A549 treated with CpdA at 1 μM for 4 hours (cell line): ENCODE measurements around the gene GNB2. TPM values are rescaled to one million over a fixed set of nuclear protein-coding genes. Genes with fewer than 3 reads are reported as not detected.

Source experiments
- total RNA-seq: library from RNA; stranded (reverse); fragments of 200-300 nt; extraction: Qiagen RNA extraction; gene quantifications from 5 replicates; pipeline ENCODE4 v1.2.3, GENCODE V29; 2022; ENCODE audit warnings: low read depth

Gene GNB2
- 165 to 268 TPM (median 251 TPM) in 5 replicates for total RNA-seq

DNA sequence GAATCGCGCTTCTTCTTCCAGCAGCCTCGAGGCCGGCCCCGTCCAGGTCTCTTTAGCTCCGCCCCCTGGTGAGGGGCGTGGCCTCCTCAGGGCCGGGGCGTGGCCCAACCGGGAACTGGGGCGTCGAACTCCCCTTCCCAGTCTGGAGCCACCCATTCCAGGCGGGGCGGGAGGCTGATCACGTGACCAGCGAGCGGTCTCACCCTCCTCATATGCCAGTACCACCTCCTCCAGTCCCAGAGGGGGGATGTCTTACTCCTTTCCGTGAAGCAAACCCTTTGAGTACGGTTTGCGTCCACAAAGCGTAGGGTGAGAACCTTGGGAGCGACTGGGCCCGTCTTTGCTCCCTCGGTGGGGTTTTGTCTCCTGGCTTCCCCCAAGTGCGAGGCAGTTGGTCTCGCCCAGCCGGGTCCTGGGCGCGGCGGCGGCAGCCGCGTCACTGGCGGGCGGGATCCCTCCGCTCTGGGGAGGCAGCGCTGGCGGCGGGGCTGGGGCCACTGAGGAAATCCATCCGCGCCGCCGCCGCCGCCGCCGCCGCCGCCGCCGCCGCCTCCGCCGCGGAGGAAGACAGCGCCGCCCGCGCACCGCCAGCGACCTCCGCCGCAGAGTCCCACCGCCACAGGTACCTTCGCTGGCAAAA lies at the start of gene GNB2:
GNB2 (plus strand) TSS at position 439 of the 640 bp plus-strand sequence. CDS start 2,526 bp downstream, outside the sequence.

DNA sequence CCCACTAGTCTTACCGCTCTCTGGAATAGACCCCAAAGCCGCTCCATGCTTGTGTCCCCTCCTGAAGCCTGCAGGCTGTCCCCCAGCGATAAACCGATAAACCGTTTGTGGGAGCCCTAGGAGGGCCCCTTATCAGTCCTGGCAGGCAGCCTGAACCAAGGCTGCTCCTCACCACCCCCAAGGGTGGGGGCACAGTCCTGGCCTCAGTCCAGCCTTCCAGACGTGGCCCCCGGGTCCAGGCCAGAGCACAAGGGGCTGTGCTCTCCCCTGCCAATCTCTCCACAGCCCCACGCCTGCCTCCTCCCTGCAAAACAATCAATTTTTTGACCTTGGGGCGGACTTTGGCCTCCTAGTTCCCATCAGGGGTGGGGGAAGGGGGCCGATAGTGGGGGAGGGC lies 32.1 kb upstream of the GNB2 start, which contains the start of gene TFR2:
TFR2 (minus strand) TSS at position 90 of the 397 bp plus-strand sequence; CDS start at position 47, 43 bp downstream.

DNA sequence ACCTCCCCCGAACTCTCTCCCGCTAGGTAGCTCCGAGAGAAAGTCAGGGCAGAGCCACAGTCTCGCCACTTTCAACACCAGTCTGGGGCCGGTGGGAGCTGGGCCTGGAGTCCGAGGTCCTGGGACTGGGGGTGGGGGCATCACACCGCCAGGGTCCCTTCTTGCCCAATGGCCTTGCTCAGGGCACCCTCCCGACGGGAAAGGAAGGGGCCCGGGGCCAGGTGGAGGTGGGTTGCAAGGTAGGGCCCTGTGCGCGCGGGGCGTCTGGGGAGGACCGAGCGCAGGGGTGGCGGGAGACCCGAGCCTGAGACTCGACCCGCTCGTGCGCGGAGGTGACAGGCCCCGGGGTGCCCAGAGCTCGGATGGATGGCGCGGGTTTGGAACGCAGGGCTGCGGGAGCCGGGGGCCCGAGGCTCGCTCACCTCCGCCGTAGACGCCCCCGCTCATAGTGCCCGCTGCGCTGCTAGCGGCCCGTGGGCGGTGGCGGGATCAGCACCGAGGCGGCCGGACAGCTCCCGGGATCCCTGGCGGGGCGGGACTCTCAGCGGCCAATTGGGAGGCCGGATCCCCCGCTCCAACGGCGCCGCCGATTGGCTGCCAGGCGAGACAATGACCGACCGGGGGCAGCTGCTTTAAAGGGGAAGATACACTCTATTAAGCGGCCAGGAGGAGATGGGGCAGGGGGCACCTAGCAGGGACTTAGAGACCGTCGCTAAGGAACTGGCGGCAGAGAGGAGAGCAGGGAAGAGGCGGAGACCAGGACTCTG lies 17.4 kb upstream of the GNB2 start, which contains the start of gene ACTL6B:
ACTL6B (minus strand) TSS at position 541 of the 767 bp plus-strand sequence; CDS start at position 447, 94 bp downstream.

DNA sequence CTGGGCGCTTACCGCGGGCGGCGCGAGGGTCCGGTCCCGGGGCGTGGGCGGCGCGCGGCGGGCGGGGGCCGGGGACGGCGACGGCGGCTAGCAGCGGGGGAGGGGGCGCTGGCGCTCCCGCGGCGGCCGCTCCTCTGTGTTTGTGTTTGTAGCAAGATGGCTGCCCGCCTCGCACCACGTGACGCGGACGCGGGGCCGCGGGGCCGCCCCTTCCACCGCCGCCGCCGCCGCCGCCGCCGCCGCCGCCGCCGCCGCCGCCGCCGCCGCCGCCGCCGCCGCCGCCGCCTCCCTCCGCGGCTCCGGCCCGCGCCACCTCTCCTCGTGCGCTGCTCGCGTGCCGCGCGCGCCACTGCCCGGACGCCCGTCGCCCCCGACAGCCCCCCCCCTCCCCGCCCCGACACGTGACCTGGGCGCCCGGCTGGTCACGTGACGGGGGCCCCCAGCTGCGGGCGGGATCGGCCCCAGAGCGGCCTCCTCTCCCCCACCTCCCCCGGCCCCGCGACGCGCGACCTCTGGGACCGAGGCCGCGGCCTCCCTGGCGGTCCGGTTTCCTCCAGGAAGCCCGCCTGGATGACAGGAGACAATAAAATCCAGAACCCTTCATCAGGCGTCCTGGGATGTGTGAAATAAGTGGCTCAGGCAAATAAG lies 20.7 kb downstream of the GNB2 start, which contains the start of gene GIGYF1:
GIGYF1 (minus strand) TSS at position 153 of the 648 bp plus-strand sequence. CDS start 6,012 bp downstream, outside the sequence.

DNA sequence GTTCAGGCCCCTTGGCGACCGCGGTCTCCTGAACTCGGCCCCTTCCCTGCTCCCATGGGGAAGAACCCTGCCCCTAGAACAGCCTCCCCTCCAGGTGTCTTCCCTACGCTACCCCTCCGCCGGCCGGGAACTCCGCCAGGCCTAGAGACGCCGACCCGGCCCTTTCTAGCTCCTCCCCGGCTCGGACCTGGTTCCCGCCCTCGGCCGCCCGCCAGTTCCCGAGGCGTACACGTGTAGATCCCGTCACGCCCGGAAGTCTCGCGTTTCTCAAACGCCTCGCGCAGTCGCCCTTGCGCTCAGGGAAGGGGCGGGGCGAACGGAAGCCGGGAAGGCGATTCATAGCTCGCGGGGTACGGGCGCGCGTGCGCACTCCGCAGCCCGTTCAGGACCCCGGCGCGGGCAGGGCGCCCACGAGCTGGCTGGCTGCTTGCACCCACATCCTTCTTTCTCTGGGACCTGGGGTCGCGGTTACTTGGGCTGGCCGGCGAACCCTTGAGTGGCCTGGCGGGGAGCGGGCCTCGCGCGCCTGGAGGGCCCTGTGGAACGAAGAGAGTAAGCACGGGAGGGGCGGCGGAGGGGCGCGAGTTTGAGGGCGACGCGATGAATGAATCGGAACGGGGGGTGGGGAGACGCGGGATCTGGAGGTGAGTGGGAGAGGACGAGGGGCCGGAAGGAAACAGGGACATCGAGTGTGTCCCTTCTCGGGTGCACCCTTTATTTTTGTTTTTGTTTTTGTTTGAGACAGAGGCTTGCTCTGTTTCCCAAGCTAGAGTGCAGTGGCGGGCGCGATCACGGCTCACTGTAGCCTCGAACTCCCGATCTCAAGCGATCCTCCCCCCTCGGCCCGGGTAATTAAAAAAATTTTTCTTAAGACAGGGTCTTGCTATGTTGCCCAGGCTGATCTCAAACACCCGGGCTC lies 32.5 kb downstream of the GNB2 start, which contains the start of gene POP7:
POP7 (plus strand) TSS at position 369 of the 919 bp plus-strand sequence. CDS start 710 bp downstream, outside the sequence.

DNA sequence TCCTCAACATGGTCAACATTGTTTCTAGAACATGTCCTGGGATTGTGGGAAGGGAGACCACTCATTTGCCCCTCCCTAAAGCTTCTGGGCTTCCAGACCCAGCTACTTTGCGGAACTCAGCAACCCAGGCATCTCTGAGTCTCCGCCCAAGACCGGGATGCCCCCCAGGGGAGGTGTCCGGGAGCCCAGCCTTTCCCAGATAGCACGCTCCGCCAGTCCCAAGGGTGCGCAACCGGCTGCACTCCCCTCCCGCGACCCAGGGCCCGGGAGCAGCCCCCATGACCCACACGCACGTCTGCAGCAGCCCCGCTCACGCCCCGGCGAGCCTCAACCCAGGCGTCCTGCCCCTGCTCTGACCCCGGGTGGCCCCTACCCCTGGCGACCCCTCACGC lies 46.7 kb downstream of the GNB2 start, which contains the start of gene EPO:
EPO (plus strand) TSS at position 190 of the 392 bp plus-strand sequence. CDS start 513 bp downstream, outside the sequence.

Other genes starting within 250 kb of the GNB2 start
- gene ZCWPW1, start 245.0 kb upstream of the GNB2 start, total RNA-seq: 0.91 to 1.7 TPM (median 1.6 TPM) in 5 replicates
- 41.3 to 51.2 TPM (median 46.2 TPM) in 5 replicates for gene MEPCE, start 243.9 kb upstream of the GNB2 start, total RNA-seq
- gene PPP1R35, start 237.2 kb upstream of the GNB2 start, total RNA-seq: 34.2 to 53.7 TPM (median 51.8 TPM) in 5 replicates
- gene SPACDR, start 209.5 kb upstream of the GNB2 start, total RNA-seq: 0.60 to 0.96 TPM (median 0.77 TPM) in 4 of 5 replicates, not detected in the other
- gene TSC22D4, start 194.5 kb upstream of the GNB2 start, total RNA-seq: 30.8 to 38.7 TPM (median 35.0 TPM) in 5 replicates
- gene NYAP1, start 189.8 kb upstream of the GNB2 start, total RNA-seq: 0.77 to 1.3 TPM (median 1.2 TPM) in 5 replicates
- 11.3 to 15.4 TPM (median 12.6 TPM) in 5 replicates for gene AGFG2, start 134.5 kb upstream of the GNB2 start, total RNA-seq
- gene SAP25, start 99.8 kb upstream of the GNB2 start, total RNA-seq: 0.61 to 0.85 TPM (median 0.71 TPM) in 5 replicates
- 10.6 to 16.3 TPM (median 15.0 TPM) in 5 replicates for gene LRCH4, start 87.6 kb upstream of the GNB2 start, total RNA-seq
- gene FBXO24, start 87.4 kb upstream of the GNB2 start, total RNA-seq: 0.14 to 0.60 TPM (median 0.35 TPM) in 5 replicates
- gene PCOLCE, start 71.4 kb upstream of the GNB2 start, total RNA-seq: 6.2 to 12.4 TPM (median 7.8 TPM) in 5 replicates
- gene MOSPD3, start 61.2 kb upstream of the GNB2 start, total RNA-seq: 16.2 to 22.1 TPM (median 19.5 TPM) in 5 replicates
- 2.6 to 3.4 TPM (median 2.9 TPM) in 5 replicates for gene TFR2, start 32.2 kb upstream of the GNB2 start, total RNA-seq
- gene ACTL6B, start 17.3 kb upstream of the GNB2 start, total RNA-seq: not detected in 5 replicates
- 16.1 to 22.5 TPM (median 17.8 TPM) in 5 replicates for gene GIGYF1, start 20.5 kb downstream of the GNB2 start, total RNA-seq
- 72.6 to 107 TPM (median 103 TPM) in 5 replicates for gene POP7, start 32.4 kb downstream of the GNB2 start, total RNA-seq
- 0.03 TPM in 1 of 5 replicates, not detected in the others for gene EPO, start 46.7 kb downstream of the GNB2 start, total RNA-seq
- gene ZAN, start 59.9 kb downstream of the GNB2 start, total RNA-seq: not detected in 5 replicates
- gene EPHB4, start 153.8 kb downstream of the GNB2 start, total RNA-seq: 37.3 to 43.6 TPM (median 42.9 TPM) in 5 replicates
- 13.4 to 16.7 TPM (median 15.2 TPM) in 5 replicates for gene SLC12A9, start 179.0 kb downstream of the GNB2 start, total RNA-seq
- 38.1 to 61.9 TPM (median 55.4 TPM) in 5 replicates for gene TRIP6, start 193.6 kb downstream of the GNB2 start, total RNA-seq
- gene SRRT, start 201.4 kb downstream of the GNB2 start, total RNA-seq: 121 to 158 TPM (median 149 TPM) in 5 replicates
- 4.7 to 7.2 TPM (median 5.4 TPM) in 5 replicates for gene UFSP1, start 216.0 kb downstream of the GNB2 start, total RNA-seq
- 1.1 to 2.2 TPM (median 2.0 TPM) in 5 replicates for gene ACHE, start 222.1 kb downstream of the GNB2 start, total RNA-seq